ENCODE results near the gene CTNS.

DNA sequence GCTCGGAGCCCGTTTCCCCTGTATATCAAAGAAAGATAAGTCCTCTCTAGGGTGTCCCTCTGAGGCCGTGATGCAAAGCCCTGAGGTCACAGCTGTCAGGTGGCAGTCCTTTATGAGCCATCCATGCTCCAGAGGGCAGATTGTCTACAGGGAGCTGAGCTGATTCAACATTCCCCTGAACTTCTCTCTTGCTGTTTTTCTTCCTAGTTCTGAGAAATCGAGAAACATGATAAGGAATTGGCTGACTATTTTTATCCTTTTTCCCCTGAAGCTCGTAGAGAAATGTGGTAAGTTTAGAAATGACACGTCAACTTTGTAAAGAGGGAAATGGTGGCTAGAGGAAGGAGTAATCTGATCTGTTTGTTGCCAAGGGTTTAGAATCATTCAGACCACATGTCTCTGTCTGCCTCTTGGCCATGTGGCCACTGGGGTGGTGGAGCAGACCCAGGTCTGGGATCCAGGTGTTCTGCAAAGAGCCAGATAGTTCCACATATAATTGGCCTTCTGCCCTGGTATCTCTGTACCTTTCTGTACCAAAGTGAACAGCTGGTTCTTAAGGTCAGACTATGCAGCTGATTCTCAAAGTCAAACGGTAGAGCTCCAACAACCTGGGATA is 3.5 kb downstream of the CTNS start:
- TF ChIP-seq CTCF (IDR thresholded peaks at IDR 0.05), result no peak
- no peak for TF ChIP-seq POLR2A (IDR thresholded peaks at IDR 0.05)

All from transverse colon (tissue), 3 donors.